A549 (cell line): Measurements from ENCODE around the gene ENDOG. TPM values are rescaled to one million over a fixed set of nuclear protein-coding genes. Genes with fewer than 3 reads are reported as not detected.
A peak's percentile ranks its signal among the peaks of the same experiment; 100 is the strongest.
"Not testable (repeated sequence)": the region's sequence is repeated elsewhere in the genome, so short reads cannot be mapped to it uniquely, and the experiment has no call there.

Source experiments
- ATAC-seq, 2 experiments: fragments of 200-7000 bp in 1 of 2; fragments of >200 bp in 1 of 2; cut with Nextera tagmentation in 1 of 2; cut with Tn5 transposase in 1 of 2; 3 replicates each; pipeline versions ENCODE4 v1.8.0 to v1.9.1; 2018 to 2020; ENCODE audit warnings: mild to moderate bottlenecking in 1 of 2, moderate library complexity in 1 of 2
- CTCF ChIA-PET: fragments of 300-600 bp; sonication (Branson Sonifier 250); formaldehyde crosslinking; extraction: SDS; loops from one replicate; lab custom pipeline; 2021; ENCODE audit warnings: antibody characterized with exemption, inconsistent platforms; lab: Yijun Ruan, JAX
- POLR2A ChIA-PET: fragments of 350-600 bp; formaldehyde crosslinking; extraction: SDS; loops from one replicate; lab custom pipeline; 2021; ENCODE audit warnings: antibody characterized with exemption, inconsistent platforms; lab: Yijun Ruan, JAX
- DNase-seq, 2 experiments: peaks; one replicate each; pipeline versions ENCODE4 v3.0.0 to v3.0.0-alpha.2; 2011 to 2016; ENCODE audit warnings: low read depth in 1 of 2, low spot score in 1 of 2
- FAIRE-seq: peaks from 2 replicates; lab custom pipeline; 2011; peaks lifted over from hg19 to GRCh38; lab: Jason Lieb, UNC
- H3K27ac ChIP-seq, 2 experiments: fragments of >200 bp; sonication (Bioruptor Twin); formaldehyde crosslinking; 3 replicates each; pipeline ENCODE4 v1.5.1; 2016 to 2017
- H3K4me1 ChIP-seq: fragments of >200 bp; sonication (Bioruptor Twin); formaldehyde crosslinking; 3 replicates; pipeline ENCODE4 v1.6.1; 2016
- H3K4me2 ChIP-seq: fragments of >200 bp; sonication (Bioruptor Twin); formaldehyde crosslinking; 3 replicates; pipeline ENCODE4 v1.6.1; 2016
- H3K4me3 ChIP-seq: fragments of >200 bp; sonication (Bioruptor Twin); formaldehyde crosslinking; 3 replicates; pipeline ENCODE4 v1.5.1; 2016
- H3K9me3 ChIP-seq: fragments of >200 bp; sonication (Bioruptor Twin); formaldehyde crosslinking; 3 replicates; pipeline ENCODE4 v1.6.1; 2016
- FOSB ChIP-seq: fragments of 250-450 bp; sonication (Bioruptor Pico); IDR thresholded peaks from 2 replicates; pipeline ENCODE4 v1.5.0; 2020; ENCODE audit warnings: mild to moderate bottlenecking, moderate library complexity
- RAD21 ChIP-seq, 2 experiments: fragments of >200 bp in 1 of 2; sonication (Bioruptor Twin) in 1 of 2; formaldehyde crosslinking in 1 of 2; IDR thresholded peaks in 1 of 2; conservative IDR thresholded peaks in 1 of 2; 2 replicates in 1 of 2; 3 replicates in 1 of 2; pipeline ENCODE4 v1.6.1; 2012 to 2018; ENCODE audit warnings: inconsistent platforms in 1 of 2
- SMC3 ChIP-seq: fragments of >200 bp; sonication (Bioruptor Twin); formaldehyde crosslinking; IDR thresholded peaks from 3 replicates; pipeline ENCODE4 v1.6.1; 2018; ENCODE audit warnings: inconsistent platforms
- TP53 ChIP-seq: fragments of 250-450 bp; sonication (Bioruptor Pico); IDR thresholded peaks from 2 replicates; pipeline ENCODE4 v1.5.0; 2021; ENCODE audit warnings: mild to moderate bottlenecking, moderate library complexity
- WGBS: methylation state at CpG from one replicate; pipeline ENCODE4 v1.1.6; 2017; ENCODE audit errors: missing lambda C conversion rate; 5-methylcytosine and 5-hydroxymethylcytosine counted together
- polyA plus RNA-seq, 4 experiments: library from polyadenylated mRNA; depleted of rRNA in 3 of 4; stranded (reverse); fragments of >200 nt; fragmentation: RNase III in 1 of 4; extraction: RNeasy Plus Mini Kit Qiagen cat#74134 plus additional on column Dnase treatment in 1 of 4; gene quantifications; 2 replicates in 3 of 4; 3 replicates in 1 of 4; pipeline ENCODE4 v1.2.3, GENCODE V29; 2011 to 2017
- TF ChIP-seq, protein P1 (sequence below): fragments of >200 bp; sonication (Bioruptor Twin); formaldehyde crosslinking; IDR thresholded peaks from 3 replicates; pipeline ENCODE4 v1.5.1; 2016

ENDOG gene
- polyA plus RNA-seq, 2 of the 4 experiments (the other 2 are of a cell fraction), result 12.8 to 18.6 TPM

DNA sequence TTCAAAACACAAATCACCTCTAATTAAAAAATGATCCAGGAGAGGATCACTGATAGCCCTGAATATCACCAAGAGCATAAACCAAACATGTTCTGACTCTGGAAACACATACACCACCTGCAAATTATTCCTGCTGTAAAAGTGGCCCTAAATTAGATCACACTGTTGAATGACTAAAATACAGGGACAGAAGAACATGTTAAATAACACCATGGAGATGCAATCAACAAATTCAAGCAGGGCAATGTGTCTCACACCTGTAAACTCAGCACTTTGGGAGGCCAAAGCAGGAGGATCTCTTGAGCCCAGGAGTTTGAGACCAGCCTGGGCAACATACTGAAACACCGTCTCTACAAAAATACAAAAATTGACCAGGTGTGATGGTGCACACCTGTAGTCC, 29.5 kb downstream of the ENDOG start:
- Histone ChIP-seq H3K4me3 (no peak overlapping the region), H3K4me2 (no peak overlapping the region), H3K4me1 (no peaks in the 10 kb centered on the region), H3K27ac (no peak overlapping the region), H3K9me3 (peaks cover 33% of the 10 kb centered on the region)
- WGBS, result 87% methylated on average over 1 of the region's 1 CpG
- ChIA-PET CTCF (interaction anchor here (1.0 to 4.1 kb wide), 3 partner anchors 15 to 81 kb away, joined by 3 to 22 read pairs (median 16); no protein-coding TSS in a partner anchor), POLR2A (no interaction called here)
- ATAC-seq, result no peak
- TF ChIP-seq FOSB (CRISPR knock-in tag), result no peak
- TF ChIP-seq, protein P1, sequence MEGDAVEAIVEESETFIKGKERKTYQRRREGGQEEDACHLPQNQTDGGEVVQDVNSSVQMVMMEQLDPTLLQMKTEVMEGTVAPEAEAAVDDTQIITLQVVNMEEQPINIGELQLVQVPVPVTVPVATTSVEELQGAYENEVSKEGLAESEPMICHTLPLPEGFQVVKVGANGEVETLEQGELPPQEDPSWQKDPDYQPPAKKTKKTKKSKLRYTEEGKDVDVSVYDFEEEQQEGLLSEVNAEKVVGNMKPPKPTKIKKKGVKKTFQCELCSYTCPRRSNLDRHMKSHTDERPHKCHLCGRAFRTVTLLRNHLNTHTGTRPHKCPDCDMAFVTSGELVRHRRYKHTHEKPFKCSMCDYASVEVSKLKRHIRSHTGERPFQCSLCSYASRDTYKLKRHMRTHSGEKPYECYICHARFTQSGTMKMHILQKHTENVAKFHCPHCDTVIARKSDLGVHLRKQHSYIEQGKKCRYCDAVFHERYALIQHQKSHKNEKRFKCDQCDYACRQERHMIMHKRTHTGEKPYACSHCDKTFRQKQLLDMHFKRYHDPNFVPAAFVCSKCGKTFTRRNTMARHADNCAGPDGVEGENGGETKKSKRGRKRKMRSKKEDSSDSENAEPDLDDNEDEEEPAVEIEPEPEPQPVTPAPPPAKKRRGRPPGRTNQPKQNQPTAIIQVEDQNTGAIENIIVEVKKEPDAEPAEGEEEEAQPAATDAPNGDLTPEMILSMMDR, result no peak
- TF ChIP-seq SMC3, result no peak
- TF ChIP-seq TP53 (CRISPR knock-in tag), result no peak
- no peak for TF ChIP-seq RAD21 (conservative IDR thresholded peaks at IDR 0.05 in 1 of 2, IDR thresholded peaks at IDR 0.05 in 1 of 2)
- FAIRE-seq, result no peak
- no peak for DNase-seq

DNA sequence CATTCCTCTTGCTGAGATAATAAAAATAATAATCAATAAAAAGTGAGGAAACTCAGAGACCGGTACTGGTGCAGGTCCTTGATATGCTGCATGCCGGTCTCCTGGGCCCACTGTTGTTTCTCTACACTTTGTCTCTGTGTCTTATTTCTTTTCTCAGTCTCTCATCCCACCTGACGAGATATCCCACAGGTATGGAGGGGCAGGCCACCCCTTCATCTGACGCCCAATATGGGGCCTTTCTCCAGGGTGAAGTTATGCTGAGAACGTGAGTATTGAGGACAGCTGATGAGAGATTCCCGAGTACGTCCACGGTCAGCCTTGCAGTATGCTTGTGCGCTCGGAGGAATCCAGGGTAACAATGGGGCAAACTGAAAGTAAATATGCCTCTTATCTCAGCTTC, 32.7 kb downstream of the ENDOG start:
- 96% methylated on average over 10 of the region's 10 CpGs for WGBS
- H3K4me3 ChIP-seq, ATAC-seq, FAIRE-seq, POLR2A ChIA-PET, DNase-seq, H3K27ac ChIP-seq, H3K4me2 ChIP-seq, H3K4me1 ChIP-seq: not testable (repeated sequence)
- CTCF ChIA-PET, result interaction anchor here (0.7 to 6.6 kb wide), 9 partner anchors 12 to 146 kb away, joined by 3 to 50 read pairs (median 5); no protein-coding TSS in a partner anchor
- peaks cover 33% of the 10 kb centered on the region for H3K9me3 ChIP-seq

DNA sequence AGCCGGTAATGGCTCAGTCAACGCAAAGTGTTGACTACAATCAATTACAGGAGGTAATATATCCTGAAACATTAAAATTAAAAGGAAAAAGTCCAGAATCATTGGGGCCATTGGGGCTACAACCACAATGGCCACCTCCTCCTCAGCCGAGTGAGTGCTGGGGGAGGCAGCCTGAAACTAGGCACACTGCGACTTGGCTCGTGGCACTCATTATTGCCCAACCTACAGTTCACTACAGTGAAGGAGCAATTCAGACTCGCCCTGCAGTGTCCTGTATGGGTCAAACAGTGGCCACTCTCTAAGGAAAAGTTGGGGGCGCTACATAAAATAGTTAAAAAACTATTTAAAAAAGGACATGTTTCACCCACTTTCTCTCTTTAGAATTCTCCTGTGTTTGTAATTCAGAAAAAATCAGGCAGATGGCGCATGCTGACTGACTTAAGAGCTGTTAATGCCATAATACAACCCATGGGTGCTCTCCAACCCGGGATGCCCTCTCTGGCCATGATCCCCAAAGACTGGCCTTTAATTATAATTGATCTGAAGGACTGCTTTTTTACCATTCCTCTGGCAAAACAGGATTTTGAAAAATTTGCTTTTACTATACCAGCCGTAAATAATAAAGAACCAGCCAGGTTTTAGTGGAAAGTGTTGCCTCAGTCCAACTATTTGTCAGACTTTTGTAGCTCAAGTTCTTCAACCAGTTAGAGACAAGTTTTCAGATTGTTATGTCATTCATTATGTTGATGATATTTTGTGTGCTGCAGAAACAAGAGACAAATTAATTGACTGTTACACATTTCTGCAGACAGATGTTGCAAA, 33.7 kb downstream of the ENDOG start:
- H3K9me3 ChIP-seq, result peaks cover 33% of the 10 kb centered on the region
- CTCF ChIA-PET, result interaction anchor here (0.5 to 6.6 kb wide), 25 partner anchors 9 to 162 kb away, joined by 3 to 50 read pairs (median 4); no protein-coding TSS in a partner anchor
- H3K4me1 ChIP-seq, H3K4me3 ChIP-seq, FAIRE-seq, H3K27ac ChIP-seq, POLR2A ChIA-PET, H3K4me2 ChIP-seq: not testable (repeated sequence)
- DNase-seq, result peak in 1 of 2 experiments; percentile 67
- TF ChIP-seq SMC3 (peak; percentile 53), RAD21 (conservative IDR thresholded peaks at IDR 0.05 in 1 of 2, IDR thresholded peaks at IDR 0.05 in 1 of 2) (peak; percentile 66 to 76)
- TF ChIP-seq, protein P1, result peak; percentile 47
- peak; percentile 54 to 64; a peak in 4 of 6 replicates for ATAC-seq
- WGBS, result 64% methylated on average over 10 of the region's 10 CpGs

GRCh38 chr9:128852646-128853045, 34.3 kb downstream of the ENDOG start:
- FAIRE-seq, ATAC-seq, H3K4me3 ChIP-seq, H3K27ac ChIP-seq, H3K4me1 ChIP-seq, POLR2A ChIA-PET, H3K4me2 ChIP-seq, DNase-seq: not testable (repeated sequence)
- CTCF ChIA-PET, result interaction anchor here (0.6 to 6.6 kb wide), 23 partner anchors 9 to 161 kb away, joined by 3 to 50 read pairs (median 4); no protein-coding TSS in a partner anchor
- 79% methylated on average over 2 of the region's 2 CpGs for WGBS
- peaks cover 32% of the 10 kb centered on the region for H3K9me3 ChIP-seq

DNA sequence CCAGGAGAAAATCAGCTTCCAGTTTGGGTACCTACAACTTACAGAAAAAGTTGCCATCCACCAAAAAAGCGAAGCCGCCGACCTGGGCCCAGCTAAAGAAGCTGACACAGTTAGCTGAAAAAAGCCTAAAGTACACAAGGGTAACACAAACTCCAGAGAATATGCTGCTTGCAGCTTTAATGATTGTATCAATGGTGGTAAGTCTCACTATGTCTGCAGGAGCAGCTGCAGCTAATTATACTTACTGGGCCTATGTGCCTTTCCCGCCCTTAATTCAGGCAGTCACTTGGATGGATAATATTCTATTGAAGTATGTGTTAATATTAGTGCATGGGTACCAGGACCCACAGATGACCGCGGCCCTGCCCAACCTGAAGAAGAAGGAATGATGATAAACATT, 36.2 kb downstream of the ENDOG start:
- not testable (repeated sequence) for FAIRE-seq

DNA sequence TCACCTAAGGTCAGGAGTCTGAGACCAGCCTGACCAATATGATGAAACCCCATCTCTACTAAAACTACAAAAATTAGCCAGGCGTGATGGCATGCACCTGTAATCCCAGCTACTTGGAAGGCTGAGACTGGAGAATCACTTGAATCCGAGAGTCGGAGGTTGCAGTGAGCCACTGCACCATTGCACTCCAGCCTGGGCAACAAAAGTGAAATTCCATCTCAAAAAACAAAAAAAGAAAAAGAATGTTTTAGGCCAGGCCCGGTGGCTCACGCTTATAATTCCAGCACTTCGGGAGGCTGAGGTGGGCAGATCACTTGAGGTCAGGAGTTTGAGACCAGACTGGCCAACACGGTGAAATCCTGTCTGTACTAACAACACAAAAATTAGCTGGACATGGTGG, 40.2 kb downstream of the ENDOG start:
- ATAC-seq, H3K27ac ChIP-seq, H3K4me2 ChIP-seq, POLR2A ChIA-PET, DNase-seq, FAIRE-seq, H3K4me3 ChIP-seq, H3K4me1 ChIP-seq, H3K9me3 ChIP-seq: not testable (repeated sequence)
- CTCF ChIA-PET, result interaction anchor here (1.0 to 12.0 kb wide), 4 partner anchors 18 to 125 kb away, joined by 3 to 244 read pairs (median 65); partner anchors contain the start of genes KYAT1, LRRC8A and PHYHD1
- 94% methylated on average over 7 of the region's 7 CpGs for WGBS

More for the DNA sequence above, 36.2 kb downstream of the ENDOG start:
- H3K4me3 ChIP-seq, H3K4me1 ChIP-seq, H3K27ac ChIP-seq, DNase-seq, H3K4me2 ChIP-seq, ATAC-seq, POLR2A ChIA-PET: not testable (repeated sequence)
- WGBS, result 92% methylated on average over 6 of the region's 6 CpGs
- H3K9me3 ChIP-seq, result peaks cover 20% of the 10 kb centered on the region
- CTCF ChIA-PET, result interaction anchor here (1.3 to 6.6 kb wide), 3 partner anchors 9 to 152 kb away, joined by 3 to 50 read pairs (median 4); no protein-coding TSS in a partner anchor
